PC-9 (cell line): ENCODE results near the gene FTO. TPM values are rescaled to one million over a fixed set of nuclear protein-coding genes. Genes with fewer than 3 reads are reported as not detected.
"Not testable (repeated sequence)": the region's sequence is repeated elsewhere in the genome, so short reads cannot be mapped to it uniquely, and the experiment has no call there.

Experiments used
- BruUV-seq: library from RNA; stranded (reverse); fragments of 400-500 nt; replicated peaks from 2 replicates; lab custom pipeline; 2021; lab: Mats Ljungman, UMichigan
- CTCF ChIA-PET: fragments of 300-600 bp; sonication (Branson Sonifier 250); formaldehyde crosslinking; loops from one replicate; lab custom pipeline; 2022; ENCODE audit warnings: antibody characterized with exemption; lab: Charles Lee
- POLR2A ChIA-PET: fragments of 300-600 bp; sonication (Branson Sonifier 250); formaldehyde crosslinking; loops from one replicate; lab custom pipeline; 2022; ENCODE audit warnings: antibody characterized with exemption; ENCODE audit not compliant: unreplicated experiment; lab: Charles Lee
- DNase-seq, 2 experiments: peaks; one replicate each; pipeline versions ENCODE4 v3.0.0 to v3.0.0-alpha.2; 2015 to 2022; ENCODE audit warnings: mixed read lengths in 1 of 2
- H2AFZ ChIP-seq: fragments of 200-600 bp; sonication (generic); 2 replicates; pipeline ENCODE4 v1.8.1; 2017; ENCODE audit warnings: antibody characterized with exemption
- H3F3A ChIP-seq: fragments of 200-600 bp; sonication (generic); 2 replicates; pipeline ENCODE4 v1.8.1; 2017; ENCODE audit warnings: antibody characterized with exemption, mild to moderate bottlenecking, low read depth; ENCODE audit not compliant: insufficient read depth
- H3K27ac ChIP-seq: fragments of 200-600 bp; sonication (generic); 2 replicates; pipeline ENCODE4 v1.6.1; 2016; ENCODE audit warnings: mixed run types
- H3K27me3 ChIP-seq: fragments of 200-600 bp; sonication (generic); 2 replicates; pipeline ENCODE4 v1.6.1; 2016; ENCODE audit warnings: low read depth, mixed run types; ENCODE audit not compliant: insufficient read depth
- H3K36me3 ChIP-seq: fragments of 200-600 bp; sonication (generic); 2 replicates; pipeline ENCODE4 v1.6.1; 2016; ENCODE audit warnings: low read depth, mixed run types
- H3K4me1 ChIP-seq: fragments of 200-600 bp; sonication (generic); replicated peaks from 2 replicates; pipeline ENCODE4 v1.6.1; 2016; ENCODE audit warnings: mixed run types; ENCODE audit not compliant: insufficient read depth
- H3K4me2 ChIP-seq: fragments of 200-600 bp; sonication (generic); 2 replicates; pipeline ENCODE4 v1.6.1; 2017; ENCODE audit warnings: mixed run types
- H3K4me3 ChIP-seq: fragments of 200-600 bp; sonication (generic); 2 replicates; pipeline ENCODE4 v1.6.1; 2016; ENCODE audit warnings: mixed run types
- H3K79me2 ChIP-seq: fragments of 200-600 bp; sonication (generic); 2 replicates; pipeline ENCODE4 v1.6.1; 2017; ENCODE audit warnings: low read depth, mixed run types
- H3K9me2 ChIP-seq: fragments of 200-600 bp; sonication (generic); 2 replicates; pipeline ENCODE4 v1.8.1; 2017; ENCODE audit warnings: mild to moderate bottlenecking; ENCODE audit not compliant: insufficient read depth
- H3K9me3 ChIP-seq: fragments of 200-600 bp; sonication (generic); 2 replicates; pipeline ENCODE4 v1.8.1; 2016; ENCODE audit warnings: low read depth; ENCODE audit not compliant: insufficient read depth
- H4K20me1 ChIP-seq: fragments of 200-600 bp; sonication (generic); 2 replicates; pipeline ENCODE4 v1.8.1; 2017; ENCODE audit not compliant: insufficient read depth
- EZH2 ChIP-seq: fragments of 200-600 bp; sonication (generic); IDR thresholded peaks from 2 replicates; pipeline ENCODE4 v1.8.0; 2017; ENCODE audit warnings: antibody characterized with exemption, low read depth
- intact Hi-C: fragments of 100-400 bp; cut with micrococcal nuclease; formaldehyde crosslinking; loops from one replicate; pipeline ENCODE4 v1.10.0; 2022; ENCODE audit not compliant: unreplicated experiment
- total RNA-seq: library from RNA; stranded (reverse); gene quantifications from 2 replicates; pipeline ENCODE4 v1.2.3, GENCODE V29; 2021
- TF ChIP-seq, protein P1 (sequence below): fragments of 200-600 bp; sonication (generic); conservative IDR thresholded peaks from 2 replicates; pipeline ENCODE4 v1.6.1; 2017; ENCODE audit warnings: mixed run types, antibody characterized with exemption, mild to moderate bottlenecking, moderate library complexity

FTO gene
- total RNA-seq, 1 experiment from 2014 or later: 58.1 TPM

DNA sequence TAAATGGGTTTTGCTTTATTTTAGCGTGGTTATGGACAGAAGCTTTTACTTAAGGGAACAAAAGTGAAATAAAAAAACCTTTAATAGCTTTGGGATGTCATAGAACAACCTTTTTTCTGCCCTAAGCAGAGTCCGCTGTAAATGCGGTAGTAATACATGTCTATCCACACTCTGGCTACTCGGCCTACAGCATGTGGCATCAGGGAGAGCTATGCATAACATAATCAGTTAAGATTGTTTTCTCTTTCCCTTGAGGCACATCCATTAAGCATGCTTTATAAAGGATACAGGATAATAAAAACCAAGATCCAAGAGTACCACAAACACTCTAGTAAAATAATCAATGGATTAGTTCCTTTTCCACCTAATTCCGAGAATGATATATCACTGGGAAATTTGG is 10.6 kb upstream of the FTO start:
- Histone ChIP-seq H3K79me2 (no peaks in the 10 kb centered on the region), H3F3A (no peaks in the 10 kb centered on the region; the same call in 1 of the 2 replicates), H3K9me3 (no peaks in the 10 kb centered on the region), H3K9me2 (no peaks in the 10 kb centered on the region), H3K4me1 (no peaks in the 10 kb centered on the region), H4K20me1 (no peaks in the 10 kb centered on the region), H3K4me3 (no peak overlapping the region), H3K27ac (no peak overlapping the region), H3K27me3 (no peaks in the 10 kb centered on the region), H3K4me2 (no peak overlapping the region), H3K36me3 (no peaks in the 10 kb centered on the region), H2AFZ (no peak overlapping the region)
- POLR2A ChIA-PET: no interaction called here
- BruUV-seq: no TSS peak
- DNase-seq: no peak
- intact Hi-C loops: no loop called here
- TF ChIP-seq, protein P1, sequence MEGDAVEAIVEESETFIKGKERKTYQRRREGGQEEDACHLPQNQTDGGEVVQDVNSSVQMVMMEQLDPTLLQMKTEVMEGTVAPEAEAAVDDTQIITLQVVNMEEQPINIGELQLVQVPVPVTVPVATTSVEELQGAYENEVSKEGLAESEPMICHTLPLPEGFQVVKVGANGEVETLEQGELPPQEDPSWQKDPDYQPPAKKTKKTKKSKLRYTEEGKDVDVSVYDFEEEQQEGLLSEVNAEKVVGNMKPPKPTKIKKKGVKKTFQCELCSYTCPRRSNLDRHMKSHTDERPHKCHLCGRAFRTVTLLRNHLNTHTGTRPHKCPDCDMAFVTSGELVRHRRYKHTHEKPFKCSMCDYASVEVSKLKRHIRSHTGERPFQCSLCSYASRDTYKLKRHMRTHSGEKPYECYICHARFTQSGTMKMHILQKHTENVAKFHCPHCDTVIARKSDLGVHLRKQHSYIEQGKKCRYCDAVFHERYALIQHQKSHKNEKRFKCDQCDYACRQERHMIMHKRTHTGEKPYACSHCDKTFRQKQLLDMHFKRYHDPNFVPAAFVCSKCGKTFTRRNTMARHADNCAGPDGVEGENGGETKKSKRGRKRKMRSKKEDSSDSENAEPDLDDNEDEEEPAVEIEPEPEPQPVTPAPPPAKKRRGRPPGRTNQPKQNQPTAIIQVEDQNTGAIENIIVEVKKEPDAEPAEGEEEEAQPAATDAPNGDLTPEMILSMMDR: no peak
- CTCF ChIA-PET: no interaction called here

DNA sequence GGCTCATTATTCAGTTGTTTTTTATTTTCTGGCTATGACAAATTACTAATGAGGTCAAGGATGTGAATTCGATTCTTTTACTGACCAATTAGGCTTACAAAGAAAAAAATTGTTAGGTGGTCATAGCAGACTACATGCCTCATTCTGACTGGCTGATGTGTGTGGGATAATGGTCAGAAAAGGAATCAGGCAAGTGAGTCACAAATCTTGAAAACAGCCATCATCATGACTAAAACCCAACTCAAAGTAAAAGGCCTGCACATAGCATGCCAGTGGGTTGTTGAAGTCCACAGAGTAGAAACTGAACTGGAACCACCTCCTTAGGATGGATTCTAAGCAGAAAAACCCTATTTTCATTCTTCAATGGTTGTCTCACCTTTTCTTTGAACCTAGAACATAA is 8.9 kb upstream of the FTO start:
- intact Hi-C loops: no loop called here
- ChIA-PET POLR2A (no interaction called here), CTCF (no interaction called here)
- TF ChIP-seq EZH2: no peak
- TF ChIP-seq, protein P1: no peak
- H3K4me3 ChIP-seq: no peak overlapping the region
- H3K27ac ChIP-seq: no peak overlapping the region
- H3K79me2 ChIP-seq: no peaks in the 10 kb centered on the region
- H4K20me1 ChIP-seq: no peaks in the 10 kb centered on the region
- H3K4me2 ChIP-seq: no peak overlapping the region
- H3K4me1 ChIP-seq: no peaks in the 10 kb centered on the region
- H3K36me3 ChIP-seq: no peaks in the 10 kb centered on the region
- H3F3A ChIP-seq: no peaks in the 10 kb centered on the region; the same call in 1 of the 2 replicates
- no TSS peak for BruUV-seq
- no peak overlapping the region for H2AFZ ChIP-seq
- no peak for DNase-seq
- H3K9me2 ChIP-seq: no peaks in the 10 kb centered on the region
- H3K9me3 ChIP-seq: no peaks in the 10 kb centered on the region
- no peaks in the 10 kb centered on the region for H3K27me3 ChIP-seq

DNA sequence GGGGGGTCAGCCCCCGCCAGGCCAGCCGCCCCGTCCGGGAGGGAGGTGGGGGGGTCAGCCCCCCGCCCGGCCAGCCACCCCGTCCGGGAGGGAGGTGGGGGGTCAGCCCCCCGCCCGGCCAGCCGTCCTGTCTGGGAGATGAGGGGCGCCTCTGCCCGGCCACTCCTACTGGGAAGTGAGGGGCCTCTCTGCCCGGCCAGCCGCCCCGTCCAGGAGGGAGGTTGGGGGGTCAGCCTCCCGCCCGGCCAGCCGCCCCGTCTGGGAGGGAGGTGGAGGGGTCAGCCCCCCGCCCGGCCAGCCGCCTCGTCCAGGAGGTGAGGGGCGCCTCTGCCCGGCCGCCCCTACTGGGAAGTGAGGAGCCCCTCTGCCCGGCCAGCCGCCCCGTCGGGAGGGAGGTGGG is 5.7 kb upstream of the FTO start:
- H3K9me3 ChIP-seq, H3K36me3 ChIP-seq, H3K27ac ChIP-seq, H3K9me2 ChIP-seq, CTCF ChIA-PET, H3K4me3 ChIP-seq, H3K4me1 ChIP-seq, H4K20me1 ChIP-seq, H3K27me3 ChIP-seq, H3F3A ChIP-seq, intact Hi-C loops, DNase-seq, POLR2A ChIA-PET, H3K4me2 ChIP-seq, BruUV-seq, H2AFZ ChIP-seq: not testable (repeated sequence)
- peaks cover 13% of the 10 kb centered on the region for H3K79me2 ChIP-seq

DNA sequence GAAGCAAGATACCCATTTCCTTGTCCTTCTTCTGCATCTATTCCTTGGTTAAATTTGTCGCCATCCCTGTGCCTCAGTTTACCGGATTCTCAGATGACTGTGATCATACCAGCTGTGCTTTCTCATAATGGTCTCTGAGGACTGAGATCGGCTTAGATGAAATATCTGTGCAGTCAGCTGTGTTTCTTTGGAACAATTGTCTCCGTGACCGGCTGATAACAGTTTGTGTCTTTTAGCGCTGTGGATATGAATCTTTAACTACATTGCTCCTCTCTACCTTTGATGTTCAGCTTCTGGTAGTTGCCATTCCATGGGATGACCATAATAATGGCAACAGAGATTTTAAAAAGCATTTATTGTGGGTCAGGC is 473 bp downstream of the FTO start:
- Histone ChIP-seq H3K4me2 (peak overlapping the region; percentile 99), H3K4me3 (peak overlapping the region; percentile 97), H3K9me3 (no peaks in the 10 kb centered on the region), H3K9me2 (no peaks in the 10 kb centered on the region), H3K79me2 (peaks cover 67% of the 10 kb centered on the region), H3F3A (no peaks in the 10 kb centered on the region), H3K4me1 (peaks cover 14% of the 10 kb centered on the region), H4K20me1 (no peaks in the 10 kb centered on the region; the same call in 1 of the 2 replicates), H2AFZ (peak overlapping the region; percentile 86), H3K27me3 (no peaks in the 10 kb centered on the region), H3K36me3 (no peaks in the 10 kb centered on the region), H3K27ac (no peak overlapping the region)
- POLR2A ChIA-PET: interaction anchor here (0.6 kb wide), 2 partner anchors 44 to 75 kb away, joined by 7 read pairs; no protein-coding TSS in a partner anchor
- CTCF ChIA-PET: interaction anchor here (0.5 kb wide), 1 partner anchor 564 kb away, joined by 3 read pairs; no protein-coding TSS in a partner anchor
- no peak for TF ChIP-seq EZH2
- TF ChIP-seq, protein P1: no peak
- intact Hi-C loops: no loop called here
- TSS peak; percentile 54 for BruUV-seq
- no peak for DNase-seq
